Suprapubic skin (tissue), 4 donors: Measurements from ENCODE around the gene FLT4.

Experiments used
- CTCF ChIP-seq, 2 donors: fragments of 200-600 bp in 1 of 2; fragments of 450-650 bp in 1 of 2; sonication (generic) in 1 of 2; IDR thresholded peaks; one replicate each; pipeline ENCODE4 v1.5.1; 2016 to 2019; ENCODE audit warnings: antibody characterized with exemption in 2 of 2, mild to moderate bottlenecking in 1 of 2, moderate library complexity in 1 of 2
- POLR2A ChIP-seq, 2 donors: fragments of 450-650 bp; IDR thresholded peaks; one replicate each; pipeline ENCODE4 v1.6.1; 2017; ENCODE audit warnings: antibody characterized with exemption in 2 of 2, mild to moderate bottlenecking in 2 of 2, moderate library complexity in 2 of 2
- POLR2AphosphoS5 ChIP-seq, 3 donors: sonication (generic); formaldehyde crosslinking; IDR thresholded peaks; one replicate each; pipeline ENCODE4 v1.6.1; 2017; ENCODE audit warnings: antibody characterized with exemption in 3 of 3

GRCh38 chr5:180688330-180689070 lies 39.1 kb upstream of the FLT4 start:
- no peak for TF ChIP-seq CTCF (IDR thresholded peaks at IDR 0.05)
- TF ChIP-seq POLR2A (IDR thresholded peaks at IDR 0.05), result no peak
- TF ChIP-seq POLR2AphosphoS5 (IDR thresholded peaks at IDR 0.05), result no peak
